HL-60/S4 treated with phorbol 12-myristate 13-acetate at 8.2 ng/mL for 4 days and 3 days (cell line): Measurements from ENCODE around the gene ROCK2.
"Not testable (repeated sequence)": the region's sequence is repeated elsewhere in the genome, so short reads cannot be mapped to it uniquely, and the experiment has no call there.

Source experiments
- in situ Hi-C: fragments of 300-500 bp; cut with MboI; formaldehyde crosslinking; loops from 2 replicates; pipeline ENCODE4 v1.15.0; 2022; ENCODE audit warnings: low sequenced_read_pairs

ROCK2 gene

DNA sequence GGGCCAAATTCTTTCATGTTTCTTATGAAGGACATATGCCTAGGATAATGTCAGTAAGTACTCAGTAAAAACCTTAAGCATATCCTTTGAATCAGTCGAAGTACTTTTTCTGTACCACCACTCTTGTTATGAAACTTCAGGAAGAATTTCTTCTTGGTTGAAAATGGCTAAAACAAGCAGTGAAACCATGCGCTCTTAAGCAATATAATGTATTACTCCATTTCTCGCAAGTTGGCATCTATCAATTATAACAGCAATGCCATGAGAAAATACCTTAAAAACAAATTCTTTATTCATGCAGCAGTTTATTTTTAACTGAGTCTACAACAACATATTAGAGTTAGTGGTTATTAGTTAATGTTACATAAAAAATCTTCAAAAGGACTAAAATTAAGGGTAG lies 148.2 kb downstream of the ROCK2 start:
- in situ Hi-C loops = no loop called here

DNA sequence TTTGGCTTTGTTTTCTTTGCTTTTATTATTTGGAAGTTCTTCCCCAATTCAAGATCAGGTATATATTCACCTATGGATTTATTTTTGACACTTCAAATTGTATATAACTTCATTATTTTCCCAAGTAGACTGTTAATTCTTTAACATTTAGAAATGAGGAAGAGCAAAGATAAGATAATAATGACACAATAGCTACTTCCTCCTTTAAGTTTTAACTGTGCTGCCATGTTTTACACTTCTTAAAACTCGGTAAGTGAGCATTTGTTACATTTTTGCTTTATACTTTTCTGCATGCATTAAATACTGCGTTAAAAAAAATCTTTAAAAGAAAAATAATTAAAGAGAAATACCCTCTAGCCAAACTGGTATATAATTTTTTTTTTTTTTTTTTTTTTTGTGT lies 156.7 kb downstream of the ROCK2 start:
- in situ Hi-C loops = no loop called here

DNA sequence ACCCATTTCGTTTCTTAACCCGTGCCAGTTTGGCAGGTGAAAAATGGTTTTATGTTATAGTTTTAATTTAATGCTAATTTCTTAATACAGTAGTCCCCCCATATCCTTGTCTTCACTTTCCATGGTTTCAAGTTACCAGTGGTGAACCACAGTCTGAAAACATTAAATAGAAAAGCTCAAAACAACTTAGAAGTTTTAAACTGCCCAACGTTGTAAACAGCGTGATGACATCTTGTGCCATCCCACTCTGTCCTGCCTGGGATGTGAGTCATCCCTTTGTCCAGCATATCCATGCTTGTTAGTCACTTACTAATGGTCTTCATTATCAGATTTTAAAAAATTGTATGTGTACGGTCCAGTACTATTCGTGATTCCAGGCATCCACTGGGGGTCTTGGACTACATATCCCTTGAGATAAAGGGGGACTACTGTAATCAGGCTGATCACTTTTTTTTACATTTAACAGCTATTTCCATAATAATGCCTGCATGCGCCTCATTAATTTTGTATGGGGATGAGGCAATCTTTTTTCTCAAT lies 157.3 kb downstream of the ROCK2 start:
- in situ Hi-C loops = no loop called here

DNA sequence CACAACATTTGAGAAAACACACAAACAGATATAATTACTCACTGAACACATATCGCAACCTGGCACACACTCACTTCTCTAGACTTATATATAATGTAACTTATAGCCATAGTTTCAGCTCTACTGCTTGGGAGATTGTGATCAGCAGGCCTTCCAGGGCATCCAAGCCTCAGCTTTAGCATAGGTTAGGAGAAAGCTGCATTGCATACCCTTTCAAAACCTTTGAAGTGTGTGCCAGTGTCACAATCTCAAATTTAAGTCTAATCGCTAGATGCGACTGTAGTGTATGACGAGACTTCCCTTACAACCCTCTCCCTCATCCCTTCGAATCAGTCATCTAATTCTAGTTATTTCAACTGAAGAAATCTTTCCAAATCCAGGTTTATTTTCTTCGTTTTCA lies 158.3 kb downstream of the ROCK2 start:
- in situ Hi-C loops = no loop called here

DNA sequence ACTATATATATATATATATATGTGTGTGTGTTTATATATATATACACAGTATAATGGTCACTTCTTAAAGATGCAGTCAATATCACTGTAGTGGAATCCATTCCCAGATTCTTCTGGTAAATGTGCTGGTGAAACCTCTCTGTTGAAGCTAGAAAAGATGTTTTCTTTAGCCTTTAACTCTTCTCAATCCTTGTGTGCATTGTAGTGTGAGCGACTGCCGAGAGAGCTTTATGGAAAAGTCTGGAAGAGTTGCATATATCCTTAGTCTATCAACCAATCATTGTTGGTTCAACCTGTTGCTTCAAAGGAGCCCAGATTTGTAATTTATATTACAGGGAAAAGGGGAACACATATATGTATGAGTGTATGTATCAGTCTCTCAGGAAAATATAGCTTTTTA lies 161.5 kb downstream of the ROCK2 start:
- in situ Hi-C loops = no loop called here

DNA sequence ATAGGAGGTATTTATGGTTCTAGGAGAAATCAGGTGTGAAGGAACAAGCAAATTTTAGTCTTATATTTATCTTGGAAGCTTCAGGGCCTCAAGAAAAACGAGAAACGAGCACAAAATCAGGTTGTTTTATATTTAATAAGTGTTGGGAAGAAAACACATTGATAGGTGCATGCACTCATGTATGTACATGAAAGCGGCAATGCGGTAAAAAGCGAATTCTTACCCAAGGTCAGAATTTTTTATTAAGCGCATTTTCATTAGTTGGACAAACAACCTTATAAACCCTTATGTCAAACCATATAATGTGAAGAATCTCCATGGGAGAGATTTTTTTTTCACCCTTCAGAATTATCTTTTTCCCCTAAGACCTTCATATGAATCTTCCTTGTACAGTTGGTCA lies 163.8 kb downstream of the ROCK2 start:
- in situ Hi-C loops = no loop called here

DNA sequence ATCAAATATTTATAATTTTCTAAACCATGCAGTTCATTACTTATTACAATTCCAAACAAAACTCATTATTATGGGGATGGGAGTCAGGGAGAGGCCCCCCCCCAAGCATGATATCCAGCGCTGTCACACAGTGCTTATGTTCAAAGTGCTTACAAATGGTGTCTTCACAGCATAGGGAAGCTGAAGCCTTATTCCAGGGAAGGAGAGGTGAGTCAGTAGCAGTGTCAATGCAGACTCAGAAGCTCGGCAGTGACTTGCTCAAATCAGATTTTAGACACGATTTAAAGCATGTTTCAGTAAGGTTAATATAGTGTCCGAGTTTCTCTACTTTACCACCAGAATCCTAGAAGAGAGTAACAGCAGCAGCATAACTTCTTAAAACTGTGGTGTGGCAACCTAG lies 164.5 kb downstream of the ROCK2 start:
- in situ Hi-C loops = no loop called here

DNA sequence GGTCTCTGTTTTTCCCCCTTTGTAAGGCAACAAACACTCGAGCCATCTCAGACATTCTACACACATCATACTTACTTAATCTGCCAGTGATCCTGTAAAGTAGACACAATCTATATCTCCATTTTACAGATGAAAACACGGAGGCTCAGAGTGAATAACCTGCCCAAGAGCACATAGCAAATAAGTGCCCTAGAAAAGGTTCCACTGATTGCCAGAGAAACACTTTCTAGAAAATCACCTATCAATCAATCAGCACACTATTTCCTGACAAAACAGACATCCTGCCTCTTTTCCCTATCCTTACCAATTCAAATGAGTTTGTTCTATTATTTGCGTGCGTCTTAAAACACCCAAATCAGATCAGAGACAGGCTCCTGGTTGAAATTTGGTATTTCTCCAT lies 165.2 kb downstream of the ROCK2 start:
- in situ Hi-C loops = no loop called here

DNA sequence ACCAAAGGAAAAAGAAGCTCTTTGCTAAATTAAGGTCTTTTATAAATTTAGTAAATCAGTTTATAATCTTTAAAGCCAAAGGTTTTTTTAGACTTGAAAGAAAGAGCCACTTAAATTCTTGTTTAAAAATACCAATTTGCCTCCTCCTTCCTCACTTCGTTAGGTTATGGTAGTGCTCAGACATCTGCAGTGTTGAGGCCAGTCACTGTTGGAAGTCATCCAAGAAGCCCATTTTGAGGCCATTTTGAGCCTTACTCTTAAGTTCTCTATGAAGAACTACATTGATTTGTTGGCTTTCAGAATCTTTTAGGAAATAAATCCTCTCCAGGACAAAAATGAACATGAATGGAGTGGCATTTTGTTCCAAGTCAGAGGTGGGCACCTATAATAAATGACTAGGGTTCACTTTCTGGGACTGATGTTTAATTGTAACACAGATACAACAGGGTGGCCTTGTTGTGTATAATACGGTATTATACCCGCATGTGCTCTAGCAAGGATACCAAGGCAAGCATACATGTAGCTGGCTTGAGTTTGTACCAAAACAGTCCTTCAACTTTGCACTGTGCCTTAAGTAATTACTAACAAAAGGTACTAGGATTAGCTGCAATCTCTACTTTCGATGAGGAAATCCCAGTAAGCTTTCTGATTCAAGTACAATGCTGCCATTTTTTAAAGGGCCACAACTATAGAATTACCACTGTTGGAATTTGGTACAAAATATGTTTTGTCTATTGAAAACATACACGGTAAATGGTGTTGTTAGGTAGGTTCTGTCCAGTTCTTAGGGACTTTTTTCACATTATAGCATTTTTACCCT lies 166.4 kb downstream of the ROCK2 start:
- in situ Hi-C loops = no loop called here

DNA sequence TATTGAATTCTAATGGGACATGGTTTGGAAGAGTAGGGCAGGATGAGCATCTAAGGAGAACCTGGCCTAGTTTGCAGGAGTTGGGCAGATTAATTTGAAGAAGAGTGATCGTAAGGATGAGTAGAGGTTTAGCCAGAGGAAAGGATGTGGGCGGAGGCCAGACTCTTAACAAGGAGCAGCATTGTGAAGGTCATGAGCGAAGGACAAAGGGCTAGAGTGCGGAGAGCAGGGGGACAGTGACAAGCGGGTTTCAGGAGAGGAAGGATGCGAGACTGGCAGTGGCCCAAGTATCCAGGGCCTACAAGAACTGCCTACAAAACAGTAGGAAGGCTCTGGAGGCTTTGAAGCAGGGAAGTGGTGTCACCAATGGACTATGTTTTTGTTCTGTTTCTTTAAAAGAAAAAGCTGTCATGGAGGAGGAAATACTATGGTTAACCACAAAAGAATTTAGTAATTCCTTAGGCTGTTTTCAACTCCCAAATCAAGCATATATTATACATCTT lies 169.1 kb downstream of the ROCK2 start:
- in situ Hi-C loops = no loop called here

DNA sequence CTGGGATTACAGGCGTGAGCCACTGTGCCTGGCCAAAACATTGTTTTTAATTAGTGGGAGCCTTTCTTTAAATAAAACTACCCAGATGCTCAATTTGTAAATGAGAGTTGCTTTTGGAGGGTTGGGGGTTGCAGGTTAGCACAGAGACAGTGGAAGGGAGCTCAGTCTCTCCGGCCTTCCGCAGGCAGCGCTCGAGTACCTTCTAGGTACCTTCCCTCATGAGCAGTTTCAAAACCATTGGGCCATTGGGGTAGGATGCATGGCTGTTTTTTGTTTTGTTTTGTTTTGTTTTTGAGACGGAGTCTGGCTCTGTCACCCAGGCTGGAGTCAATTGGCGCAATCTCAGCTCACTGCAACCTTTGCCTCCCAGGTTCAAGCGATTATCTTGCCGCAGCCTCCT lies 170.2 kb downstream of the ROCK2 start:
- in situ Hi-C loops = no loop called here

DNA sequence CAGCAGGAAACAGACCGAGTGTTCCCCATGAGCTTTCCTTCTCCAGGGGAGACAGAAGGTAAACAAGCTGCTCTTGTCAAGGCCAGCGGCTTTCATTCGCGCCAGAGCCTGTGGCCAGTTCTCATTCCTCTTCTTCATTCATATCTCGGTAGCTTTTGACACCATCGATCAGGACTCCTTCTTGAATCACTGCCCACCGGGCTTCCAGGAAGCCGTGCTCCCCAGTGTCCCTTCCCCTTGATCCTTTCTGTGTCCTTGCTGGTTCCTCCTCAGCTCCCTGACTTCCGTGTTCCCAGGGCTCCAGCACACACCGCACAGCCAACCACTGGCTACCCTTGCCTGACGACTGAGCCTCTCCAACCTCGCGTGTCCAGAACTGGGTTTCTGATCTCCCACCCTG lies 175.1 kb downstream of the ROCK2 start:
- in situ Hi-C loops = no loop called here

DNA sequence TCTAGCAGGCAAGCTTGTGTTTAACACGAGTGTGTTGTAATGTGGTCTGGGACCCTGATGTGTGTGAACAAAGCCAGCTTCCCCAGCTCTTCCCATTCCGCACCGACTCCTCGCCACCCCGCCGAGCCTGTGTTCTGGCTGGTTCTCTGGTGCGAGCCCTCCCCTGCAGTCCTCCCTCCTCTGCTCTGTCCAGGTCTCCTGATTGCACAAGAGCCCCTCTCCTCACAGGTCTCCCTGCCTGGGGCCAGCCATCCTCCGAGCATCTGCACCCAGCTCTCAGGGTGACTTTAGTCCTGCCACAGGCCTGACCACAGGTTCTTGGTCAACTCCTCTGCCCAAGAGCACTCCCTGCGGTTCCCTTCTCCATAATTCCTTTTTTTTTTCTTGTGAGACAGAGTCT lies 175.9 kb downstream of the ROCK2 start:
- in situ Hi-C loops = no loop called here

DNA sequence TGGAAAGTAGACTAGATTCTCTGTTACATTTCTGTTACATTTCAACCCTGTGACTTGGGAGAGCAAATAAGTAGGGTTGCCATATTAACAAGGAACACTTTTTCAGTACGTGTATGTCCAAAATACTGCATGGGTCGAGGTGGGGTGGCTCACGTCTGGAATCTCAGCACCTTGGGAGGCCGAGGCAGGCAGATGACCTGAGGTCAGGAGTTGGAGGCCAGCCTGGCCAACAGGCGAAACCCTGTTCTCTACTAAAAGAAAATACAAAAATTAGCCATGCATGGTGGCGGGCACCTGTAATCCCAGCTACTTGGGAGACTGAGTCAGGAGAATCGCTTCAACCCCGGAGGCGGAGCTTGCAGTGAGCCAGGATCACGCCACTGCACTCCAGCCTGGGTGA lies 178.0 kb downstream of the ROCK2 start:
- in situ Hi-C loops = no loop called here

DNA sequence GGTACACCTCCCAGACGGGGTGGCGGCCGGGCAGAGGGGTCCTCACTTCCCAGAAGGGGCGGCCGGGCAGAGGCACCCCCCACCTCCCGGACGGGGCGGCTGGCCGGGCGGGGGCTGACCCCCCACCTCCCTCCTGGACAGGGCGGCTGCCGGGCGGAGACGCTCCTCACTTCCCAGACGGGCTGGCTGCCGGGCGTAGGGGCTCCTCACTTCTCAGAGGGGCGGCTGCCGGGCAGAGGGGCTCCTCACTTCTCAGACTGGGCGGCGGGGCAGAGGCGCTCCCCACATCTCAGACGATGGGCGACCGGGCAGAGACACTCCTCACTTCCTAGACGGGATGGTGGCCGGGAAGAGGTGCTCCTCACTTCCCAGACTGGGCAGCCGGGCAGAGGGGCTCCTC lies 179.4 kb downstream of the ROCK2 start:
- in situ Hi-C loops = not testable (repeated sequence)

DNA sequence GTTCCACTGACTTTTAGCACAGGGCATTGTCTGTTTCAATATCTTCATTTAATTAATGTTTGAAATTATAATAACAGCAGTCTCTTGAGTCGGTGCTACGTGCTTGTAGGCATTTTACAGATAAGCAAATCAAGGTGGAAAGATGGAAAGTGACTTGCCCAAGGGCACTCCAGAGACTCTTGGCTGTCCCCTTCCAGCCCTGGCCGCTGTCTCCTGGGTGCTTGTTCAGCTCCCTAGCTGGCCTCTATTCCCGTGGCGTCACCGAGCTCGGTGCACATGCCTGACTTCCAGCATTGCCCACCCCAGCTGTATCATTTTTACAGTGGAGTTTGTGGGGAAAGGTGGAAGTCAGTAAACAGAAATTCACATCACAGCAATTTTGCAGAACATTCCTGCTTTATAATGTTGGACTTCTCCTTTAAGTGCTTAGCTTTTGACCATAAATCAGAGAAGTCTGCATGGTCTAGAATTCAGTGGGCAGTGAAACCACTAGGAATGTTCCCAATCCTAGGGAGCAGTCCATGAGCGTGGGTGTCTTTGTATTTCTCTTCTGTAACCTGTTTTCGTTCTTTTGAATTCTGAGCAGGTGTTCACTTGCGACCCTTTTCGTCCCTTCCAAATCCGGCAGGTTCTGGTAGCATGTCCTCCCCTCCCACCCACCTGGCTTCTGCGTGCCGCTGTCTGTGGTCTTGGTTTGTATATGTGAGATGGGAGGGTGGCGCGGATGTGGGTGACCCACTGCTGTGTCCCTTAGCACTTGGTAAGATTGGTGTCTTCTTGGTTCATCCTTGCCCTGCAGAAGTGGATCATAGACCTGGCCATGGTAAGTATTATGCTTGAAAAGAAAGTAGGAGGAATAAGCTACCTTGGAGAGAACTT lies 180.8 kb downstream of the ROCK2 start:
- in situ Hi-C loops = no loop called here

DNA sequence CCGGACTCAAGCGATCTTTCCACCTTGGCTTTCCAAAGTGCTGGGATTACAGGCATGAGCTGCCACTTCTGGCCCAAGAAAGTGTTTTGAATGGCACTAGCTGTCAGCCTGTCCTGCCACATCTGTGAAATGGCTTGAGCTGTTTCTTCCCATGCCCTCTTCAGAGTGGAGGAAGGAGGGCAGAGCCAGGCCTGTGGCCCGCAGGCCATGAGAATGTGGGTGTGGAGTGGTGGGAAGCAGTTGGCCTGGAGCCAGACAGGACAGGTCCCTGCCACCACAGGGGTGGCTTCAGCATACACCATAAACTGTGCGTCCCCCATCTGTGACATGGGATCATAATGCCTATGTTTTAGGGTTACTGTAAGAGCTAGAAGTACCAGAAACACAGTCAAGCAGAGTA lies 182.7 kb downstream of the ROCK2 start:
- in situ Hi-C loops = no loop called here

DNA sequence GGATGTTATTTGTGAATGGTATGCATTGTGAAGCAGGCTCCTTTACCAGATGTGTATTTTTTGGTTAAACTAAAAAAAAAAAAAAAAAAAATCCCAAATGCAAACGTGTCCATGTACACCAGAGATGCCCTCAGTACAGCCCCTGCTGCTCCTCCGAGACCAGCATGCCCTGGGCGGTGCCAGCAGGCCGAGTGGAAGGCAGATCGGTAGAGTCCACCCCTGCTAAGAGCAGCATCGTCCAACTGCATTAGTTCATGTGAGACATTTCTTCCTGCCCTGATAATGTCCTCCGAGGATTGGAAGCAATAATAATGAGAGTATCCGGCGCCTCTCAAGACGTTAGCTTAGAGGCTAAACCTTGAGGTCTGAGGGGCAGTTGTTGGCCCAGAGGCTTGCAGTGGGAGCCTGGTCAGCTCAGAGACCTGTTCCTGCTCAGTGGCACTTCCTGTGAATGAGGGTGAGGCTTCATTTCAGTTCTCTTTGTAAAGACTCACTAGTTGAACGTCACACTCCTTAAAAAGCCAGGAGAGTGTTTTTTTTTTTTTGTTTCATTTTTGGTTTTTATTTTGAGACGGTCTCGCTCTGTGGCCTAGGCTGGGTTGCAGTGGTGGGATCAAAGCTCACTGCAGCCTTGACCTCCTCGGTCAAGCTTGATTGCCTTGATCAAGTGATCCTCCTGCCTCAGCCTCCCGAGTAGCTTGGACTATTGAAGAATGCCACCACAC lies 183.5 kb downstream of the ROCK2 start:
- in situ Hi-C loops = no loop called here

DNA sequence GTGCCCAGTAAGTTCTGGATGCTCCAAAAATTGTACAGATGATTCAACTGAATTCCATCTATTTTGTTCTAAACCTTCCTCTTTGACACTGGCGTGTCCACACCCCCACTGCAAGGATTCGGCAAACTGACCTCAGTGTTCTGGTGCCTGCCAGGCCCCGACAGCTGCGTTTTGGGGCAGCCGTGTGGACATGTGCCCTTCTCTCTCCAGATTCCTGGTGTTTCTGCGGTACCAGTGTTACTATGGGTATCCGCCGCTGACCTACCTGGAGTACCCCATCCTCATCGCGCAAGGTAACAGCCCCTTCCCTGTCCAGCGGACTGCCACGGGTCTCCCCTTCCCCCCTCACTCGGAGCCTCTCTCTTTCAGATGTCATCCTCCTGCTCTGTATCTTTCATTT lies 184.2 kb downstream of the ROCK2 start:
- in situ Hi-C loops = no loop called here

DNA sequence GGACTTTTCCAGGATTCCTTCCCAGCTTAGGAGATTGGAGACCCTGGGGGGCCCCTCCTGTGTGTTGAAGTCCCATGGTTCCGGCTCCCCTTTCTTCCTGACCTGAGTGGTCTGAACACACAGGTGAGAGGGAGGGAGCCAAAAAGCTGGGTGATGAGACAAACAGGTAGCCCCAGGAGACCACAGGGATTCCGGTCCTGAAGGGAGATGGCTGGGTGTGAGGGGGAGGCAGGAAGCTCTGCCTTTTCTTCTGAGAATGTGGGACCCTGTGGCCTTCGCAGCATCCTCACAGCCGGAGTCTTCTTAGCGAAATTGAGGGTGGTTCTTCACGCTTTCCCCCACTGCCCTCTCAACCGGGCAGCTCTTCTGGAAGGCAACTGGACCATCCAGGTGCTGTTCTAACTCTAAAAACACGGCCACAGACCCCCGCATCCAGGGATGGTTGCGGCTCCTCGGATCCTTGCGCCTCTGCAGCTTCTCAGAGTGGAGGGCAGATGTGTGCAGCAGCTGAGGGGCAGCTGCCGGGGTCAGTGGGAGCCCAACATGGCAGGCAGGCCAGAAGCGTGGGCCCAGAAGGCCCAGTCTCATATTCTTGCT lies 184.8 kb downstream of the ROCK2 start:
- in situ Hi-C loops = no loop called here
